Stimulated activated CD4-positive, alpha-beta T cell treated with anti-CD3 and anti-CD28 coated beads, TNF-alpha, amount 100 ng/mL, for 1 hour (primary cell): Measurements from ENCODE around the gene LIN7B.
"Not testable (repeated sequence)": the region's sequence is repeated elsewhere in the genome, so short reads cannot be mapped to it uniquely, and the experiment has no call there.

ENCODE experiments used
- DNase-seq, 3 donors: peaks; one replicate each; pipeline ENCODE4 v3.0.0-alpha.2; 2020; ENCODE audit warnings: low read depth in 3 of 3, low spot score in 1 of 3

LIN7B gene

DNA sequence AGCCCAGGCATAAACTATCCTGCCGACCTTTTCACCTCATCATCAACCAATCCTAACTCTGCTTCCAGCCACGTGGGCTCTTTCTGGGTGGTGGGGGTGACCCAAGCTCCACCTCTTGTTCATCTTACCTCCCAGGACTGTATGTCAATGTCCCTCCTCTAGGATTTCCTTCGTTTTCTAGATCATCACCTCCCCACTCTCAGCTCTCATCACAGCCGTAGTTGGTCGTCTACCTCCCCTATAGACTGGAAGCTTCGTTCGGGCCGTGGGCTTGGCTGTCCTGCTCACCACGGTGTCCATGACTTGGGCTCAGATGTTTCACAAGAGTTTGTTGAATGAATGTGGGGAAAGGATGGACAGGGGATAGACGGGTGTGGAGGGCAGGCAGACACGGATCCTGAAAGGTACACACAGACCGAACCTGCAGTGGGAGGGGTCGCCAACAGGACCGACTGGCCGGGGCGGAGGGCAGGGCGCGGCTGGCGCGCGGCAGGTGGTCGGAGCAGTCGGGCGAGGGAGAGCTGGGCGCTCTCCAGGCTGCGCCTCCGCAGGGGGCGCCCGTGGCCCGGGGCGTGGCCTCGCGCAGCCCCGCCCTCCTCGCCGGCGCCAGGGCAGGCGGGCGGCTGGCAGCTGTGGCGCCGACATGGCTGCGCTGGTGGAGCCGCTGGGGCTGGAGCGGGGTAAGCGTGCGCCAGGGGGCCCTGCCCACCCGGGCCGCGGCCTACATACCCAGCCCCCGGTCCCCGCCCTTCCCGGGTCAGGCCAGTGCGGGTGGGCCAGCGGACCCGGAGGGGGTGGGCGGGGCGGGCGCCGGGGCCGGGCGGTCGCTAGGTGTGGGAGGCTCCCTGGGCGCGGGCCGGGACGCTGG is at the start of gene LIN7B:
TSS of gene LIN7B (plus strand) at position 609 of the 868 bp plus-strand sequence. CDS start at position 644, 35 bp downstream.
- DNase-seq, result peak; percentile 30 to 71 (median 49)

GRCh38 chr19:49064768-49065611 is 49.2 kb upstream of the LIN7B start, which contains the start of gene NTF4:
Gene NTF4 (minus strand): TSS chr19:49064818. CDS start chr19:49061997, 2,821 bp downstream.
- DNase-seq, result no peak

DNA sequence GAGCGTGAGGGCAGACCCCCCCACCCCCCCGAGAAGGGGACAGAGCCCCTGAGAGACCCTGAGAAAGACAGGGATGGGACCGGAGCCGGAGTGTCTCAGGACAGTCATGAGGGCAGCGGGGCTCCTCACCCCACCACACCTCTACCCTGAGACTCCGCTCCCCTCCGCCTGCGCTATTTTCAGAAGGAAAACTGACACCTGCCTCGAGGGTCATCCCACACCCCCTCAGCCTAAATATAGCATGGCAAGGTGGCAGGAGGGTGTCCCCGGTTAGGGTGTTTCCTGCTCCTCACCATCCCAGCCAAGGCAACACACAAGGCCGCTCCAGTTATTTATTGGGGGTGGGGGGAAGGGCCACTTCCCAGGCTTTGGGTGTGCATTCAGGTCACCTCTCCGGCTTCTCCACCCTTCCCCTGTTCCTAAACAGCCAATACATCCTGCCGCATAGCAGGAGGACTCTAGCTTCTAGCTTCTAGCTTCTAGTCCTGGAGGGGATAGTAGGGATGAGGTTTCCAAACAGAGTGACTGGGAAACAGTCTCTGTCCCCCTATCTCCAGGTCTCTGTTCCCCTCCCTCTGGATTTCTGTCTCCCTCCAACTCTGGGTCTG is 48.2 kb upstream of the LIN7B start:
- no peak for DNase-seq

GRCh38 chr19:49067554-49067953 is 46.6 kb upstream of the LIN7B start:
- DNase-seq, result no peak

GRCh38 chr19:49069026-49069425 is 45.1 kb upstream of the LIN7B start:
- no peak for DNase-seq

GRCh38 chr19:49070416-49070815 is 43.8 kb upstream of the LIN7B start:
- no peak for DNase-seq

- no peak for DNase-seq
These were observed 42.2 kb upstream of the LIN7B start for GRCh38 chr19:49071860-49072547.

DNA sequence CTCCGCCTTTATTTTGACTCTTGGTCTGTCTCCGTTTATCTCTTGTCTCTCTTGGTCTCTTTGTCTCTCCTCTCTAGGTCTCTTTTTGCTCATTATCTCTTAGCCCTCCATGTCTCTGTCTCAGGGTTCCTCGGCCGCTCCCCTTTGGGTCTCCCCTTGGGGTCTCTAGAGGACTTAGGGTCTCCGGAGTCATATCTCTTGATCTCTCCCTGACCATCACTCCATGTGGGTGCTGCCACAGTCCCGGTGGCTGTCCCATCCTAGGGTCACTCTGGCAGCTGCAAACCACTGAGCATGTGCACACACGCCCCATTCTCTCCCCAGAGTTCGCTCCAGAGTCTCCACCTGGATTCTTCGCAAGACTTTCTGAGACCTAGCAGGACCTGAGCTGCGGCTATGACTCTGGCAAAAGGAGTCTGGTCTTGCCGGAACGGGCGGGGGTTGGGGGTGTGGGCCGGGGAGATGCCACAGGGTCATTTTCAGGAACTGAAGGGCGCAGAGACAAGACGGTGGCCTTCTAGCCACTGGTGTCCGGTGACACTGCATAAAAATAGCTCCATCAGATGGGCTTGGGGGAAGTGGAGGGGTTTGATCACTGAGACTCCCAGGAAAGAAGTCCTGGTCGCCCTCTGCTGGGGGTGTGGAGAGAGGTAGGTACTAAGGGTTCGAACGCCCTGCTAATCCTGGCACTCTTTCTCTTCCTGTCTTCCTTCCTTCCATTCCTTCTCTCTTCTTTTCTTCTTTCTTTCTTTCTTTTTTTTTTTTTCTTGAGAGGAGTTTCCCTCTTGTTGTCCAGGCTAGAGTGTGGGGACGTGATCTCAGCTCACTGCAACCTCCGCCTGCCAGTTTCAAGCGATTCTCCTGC is 40.4 kb upstream of the LIN7B start:
- DNase-seq, result no peak

- DNase-seq, result not testable (repeated sequence)
These were observed 39.3 kb upstream of the LIN7B start for GRCh38 chr19:49074869-49075268.

- DNase-seq, result no peak
These were observed 33.8 kb upstream of the LIN7B start for GRCh38 chr19:49080392-49080791.

- DNase-seq, result no peak
These were observed 32.9 kb upstream of the LIN7B start for GRCh38 chr19:49081273-49081672.

DNA sequence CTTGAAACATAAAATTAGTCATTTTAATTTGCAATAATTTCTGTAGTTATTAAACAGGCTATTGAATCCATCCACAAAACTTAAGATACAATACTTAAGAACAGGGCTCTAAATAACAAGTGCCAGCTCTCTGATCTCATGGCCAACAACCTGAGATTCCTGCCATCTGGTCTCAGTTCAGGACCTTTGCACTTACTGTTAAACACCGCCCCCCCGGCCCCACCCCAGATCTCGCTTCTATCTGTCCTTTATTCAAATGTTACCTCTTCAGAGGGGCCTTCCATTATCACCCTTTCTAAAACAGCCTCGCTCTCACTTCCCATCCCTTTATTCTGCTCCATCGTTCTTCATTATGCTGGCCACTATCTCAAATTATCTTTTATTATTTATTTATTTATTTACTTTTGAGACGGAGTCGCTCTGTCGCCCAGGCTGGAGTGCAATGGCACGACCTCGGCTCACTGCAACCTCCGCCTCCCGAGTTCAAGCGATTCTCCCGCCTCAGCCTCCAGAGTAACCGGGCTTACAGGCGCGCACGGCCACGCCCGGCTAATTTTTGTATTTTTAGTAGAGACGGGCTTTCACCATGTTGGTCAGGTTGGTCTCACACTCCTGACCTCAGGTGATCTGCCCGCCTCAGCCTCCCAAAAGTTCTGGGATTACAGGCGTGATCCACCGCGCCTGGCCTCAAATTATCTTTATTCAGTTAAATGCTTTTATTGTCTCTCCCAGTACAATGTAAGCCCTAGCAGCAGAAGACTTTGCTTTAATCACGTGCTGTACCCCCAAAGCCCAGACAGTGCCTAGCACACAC is 29.8 kb upstream of the LIN7B start:
- no peak for DNase-seq

DNA sequence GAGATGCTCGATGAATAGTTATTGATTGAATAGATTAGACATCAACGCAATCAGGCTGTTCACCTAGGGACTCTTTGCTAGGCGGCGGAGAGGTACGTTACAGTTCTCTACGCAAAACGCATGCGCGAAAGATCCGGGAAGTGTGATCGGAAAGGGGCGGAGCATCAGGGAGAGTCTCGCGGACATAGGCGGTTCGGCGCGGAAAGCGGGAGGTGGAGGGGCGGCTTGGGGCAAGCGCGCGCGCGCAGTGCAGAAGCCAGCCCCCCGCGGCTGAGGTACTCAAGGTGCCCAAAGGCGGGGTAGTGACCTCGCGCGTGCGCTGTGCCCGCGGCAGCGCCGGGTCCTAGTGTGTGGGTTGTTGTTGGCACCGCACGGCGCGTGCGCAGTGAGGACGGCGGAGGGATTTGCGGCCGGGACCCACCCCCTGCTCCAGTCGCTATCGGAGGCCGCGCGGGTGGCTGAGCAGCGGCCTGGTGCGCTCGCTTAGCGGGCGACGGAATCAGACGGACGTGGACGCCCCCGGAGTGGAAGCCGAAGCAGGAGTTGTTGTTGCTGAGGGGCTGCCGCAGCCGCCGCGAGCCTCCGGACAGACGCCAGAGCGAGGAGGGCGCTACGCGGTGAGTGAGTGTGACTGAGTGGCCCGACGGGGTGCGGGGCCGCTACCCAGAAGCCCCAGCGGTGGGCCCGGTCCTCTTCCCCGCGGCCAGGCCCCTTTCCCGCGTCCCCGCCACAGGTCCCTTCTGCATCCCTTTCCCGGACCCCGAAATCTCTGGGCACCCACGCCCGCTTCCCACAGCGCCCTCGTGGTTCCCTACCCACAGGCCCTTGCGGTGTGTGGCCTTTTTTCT is 28.9 kb upstream of the LIN7B start, which contains the start of gene SNRNP70:
TSS of gene SNRNP70 (plus strand) at position 432 of the 848 bp plus-strand sequence. CDS start 964 bp downstream, outside the sequence.
- DNase-seq, result peak; percentile 97 to 100 (median 99)

- no peak for DNase-seq
These were observed 28.3 kb upstream of the LIN7B start for GRCh38 chr19:49085868-49086232.

DNA sequence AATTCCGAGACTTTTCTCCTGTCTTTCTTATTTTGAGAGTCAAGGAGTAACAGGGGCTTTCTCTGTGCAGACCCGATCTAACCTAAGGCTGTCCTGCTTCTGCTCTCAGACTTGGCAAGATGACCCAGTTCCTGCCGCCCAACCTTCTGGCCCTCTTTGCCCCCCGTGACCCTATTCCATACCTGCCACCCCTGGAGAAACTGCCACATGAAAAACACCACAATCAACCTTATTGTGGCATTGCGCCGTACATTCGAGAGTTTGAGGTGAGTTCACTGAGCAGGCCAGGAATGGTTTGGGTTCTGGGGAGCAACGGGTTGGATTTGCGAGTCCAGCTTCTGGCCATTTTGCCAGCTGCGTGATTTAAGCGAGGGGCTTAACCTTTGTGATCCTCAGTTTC is 27.9 kb upstream of the LIN7B start:
- DNase-seq, result no peak

- DNase-seq, result no peak
These were observed 22.7 kb upstream of the LIN7B start for GRCh38 chr19:49091391-49092038.

GRCh38 chr19:49092686-49093085 is 21.5 kb upstream of the LIN7B start:
- no peak for DNase-seq
